Vagina (tissue), 2 donors: ENCODE measurements around the gene IGFN1.

Experiments
- CTCF ChIP-seq, 3 experiments: fragments of 450-650 bp in 2 of 3; fragments of 200-600 bp in 1 of 3; sonication (generic) in 1 of 3; IDR thresholded peaks; one replicate each; pipeline ENCODE4 v1.5.1; 2017 to 2019; ENCODE audit warnings: antibody characterized with exemption in 3 of 3, mild to moderate bottlenecking in 2 of 3, moderate library complexity in 2 of 3
- POLR2A ChIP-seq, 2 donors: fragments of 450-650 bp; IDR thresholded peaks; one replicate each; pipeline ENCODE4 v1.6.1; 2017; ENCODE audit warnings: antibody characterized with exemption in 2 of 2, mild to moderate bottlenecking in 2 of 2, moderate library complexity in 2 of 2
- POLR2AphosphoS5 ChIP-seq, 2 donors: sonication (generic); formaldehyde crosslinking; IDR thresholded peaks; one replicate each; pipeline ENCODE4 v1.9.0; 2017; ENCODE audit warnings: antibody characterized with exemption in 2 of 2, mild to moderate bottlenecking in 2 of 2, low read depth in 1 of 2; ENCODE audit not compliant: insufficient read depth in 1 of 2

GRCh38 chr1:201192261-201192788 is 1.7 kb downstream of the IGFN1 start:
- no peak for TF ChIP-seq CTCF (IDR thresholded peaks at IDR 0.05)
- no peak for TF ChIP-seq POLR2A (IDR thresholded peaks at IDR 0.05)
- TF ChIP-seq POLR2AphosphoS5 (IDR thresholded peaks at IDR 0.05; ENCODE audit: insufficient read depth in 1 of 2, low read depth in 1 of 2), result peak in 1 of 2 donors; percentile 18
